K562 (cell line): ENCODE data around the gene MYADML2. TPM values are rescaled to one million over a fixed set of nuclear protein-coding genes. Genes with fewer than 3 reads are reported as not detected.
A peak's percentile ranks its signal among the peaks of the same experiment; 100 is the strongest.

ENCODE experiments used
- BACH1 ChIP-seq: fragments of 200-800 bp; sonication (Bioruptor generic); IDR thresholded peaks from 2 replicates; pipeline ENCODE4 v1.6.1; 2016; ENCODE audit warnings: missing genetic modification characterization, missing compliant biosample characterization
- CC2D1A ChIP-seq: fragments of 450-650 bp; IDR thresholded peaks from 2 replicates; pipeline ENCODE4 v1.6.1; 2017; ENCODE audit warnings: mild to moderate bottlenecking
- CHD4 ChIP-seq: fragments of 200-600 bp; sonication (generic); IDR thresholded peaks from 3 replicates; pipeline ENCODE4 v1.6.1; 2012; ENCODE audit warnings: low read depth, mild to moderate bottlenecking, mixed read lengths, low read length, inconsistent platforms; ENCODE audit not compliant: insufficient read depth, insufficient replicate concordance, poor library complexity, severe bottlenecking
- CREB1 ChIP-seq, 2 experiments: sonication (generic) in 1 of 2; formaldehyde crosslinking in 1 of 2; IDR thresholded peaks; 2 replicates each; pipeline versions ENCODE4 v1.6.1 to v1.8.0; 2012 to 2022; ENCODE audit warnings: inconsistent platforms in 1 of 2, mild to moderate bottlenecking in 1 of 2, missing genetic modification reagents in 1 of 2, moderate library complexity in 1 of 2
- ELF2 ChIP-seq: fragments of 250-450 bp; sonication (Bioruptor Pico); IDR thresholded peaks from 2 replicates; pipeline ENCODE4 v1.5.0; 2021; ENCODE audit warnings: mild to moderate bottlenecking
- ELF4 ChIP-seq: fragments of 450-650 bp; formaldehyde crosslinking; IDR thresholded peaks from 2 replicates; pipeline ENCODE4 v1.4.0; 2022; ENCODE audit warnings: missing genetic modification characterization
- FOXM1 ChIP-seq, 2 experiments: fragments of 450-650 bp in 1 of 2; sonication (generic) in 1 of 2; formaldehyde crosslinking in 1 of 2; IDR thresholded peaks; 2 replicates each; pipeline versions ENCODE4 v1.6.1 to v1.9.0; 2017 to 2022; ENCODE audit warnings: low read depth in 2 of 2, mild to moderate bottlenecking in 2 of 2, missing genetic modification reagents in 1 of 2, moderate library complexity in 1 of 2
- FOXP1 ChIP-seq: sonication (generic); formaldehyde crosslinking; IDR thresholded peaks from 2 replicates; pipeline ENCODE4 v1.8.0; 2022; ENCODE audit warnings: mild to moderate bottlenecking, missing genetic modification reagents
- MAFF ChIP-seq: IDR thresholded peaks from 2 replicates; pipeline ENCODE4 v1.6.1; 2012; ENCODE audit warnings: low read length, improper control_type of control experiment
- NELFE ChIP-seq: IDR thresholded peaks from 2 replicates; pipeline ENCODE4 v1.6.1; 2011; ENCODE audit warnings: mild to moderate bottlenecking; ENCODE audit not compliant: insufficient read depth, insufficient read length
- NEUROD1 ChIP-seq: fragments of 150-350 bp; IDR thresholded peaks from 2 replicates; pipeline ENCODE4 v1.6.1; 2014; ENCODE audit warnings: borderline replicate concordance, low read length, low read depth; ENCODE audit not compliant: partially characterized antibody
- NFE2 ChIP-seq: IDR thresholded peaks from 2 replicates; pipeline ENCODE4 v1.6.1; 2014; ENCODE audit warnings: antibody characterized with exemption, low read depth
- NFIC ChIP-seq: fragments of 450-650 bp; IDR thresholded peaks from 2 replicates; pipeline ENCODE4 v1.6.1; 2017; ENCODE audit warnings: mild to moderate bottlenecking, inconsistent platforms
- POLR2AphosphoS5 ChIP-seq: IDR thresholded peaks from 2 replicates; pipeline ENCODE4 v1.6.1; 2011; ENCODE audit warnings: mild to moderate bottlenecking, low read depth, low read length, moderate library complexity; ENCODE audit not compliant: control insufficient read depth, insufficient read depth
- PURB ChIP-seq: sonication (generic); formaldehyde crosslinking; IDR thresholded peaks from 2 replicates; pipeline ENCODE4 v1.9.0; 2021; ENCODE audit warnings: low read depth, mild to moderate bottlenecking, missing genetic modification reagents
- RBM22 ChIP-seq: fragments of 200-400 bp; formaldehyde crosslinking; IDR thresholded peaks from 2 replicates; pipeline ENCODE4 v1.6.1; 2018; ENCODE audit warnings: low read length, low read depth; ENCODE audit not compliant: poor library complexity, severe bottlenecking
- RBM39 ChIP-seq: fragments of 200-400 bp; formaldehyde crosslinking; optimal IDR thresholded peaks from 2 replicates; pipeline ENCODE3; 2018; ENCODE audit warnings: low read depth, low read length
- SPI1 ChIP-seq: IDR thresholded peaks from 2 replicates; pipeline ENCODE4 v1.6.1; 2011; ENCODE audit warnings: low read depth, low read length, control low read depth, borderline replicate concordance
- TCFL5 ChIP-seq: fragments of 250-450 bp; sonication (Bioruptor Pico); conservative IDR thresholded peaks from 2 replicates; pipeline ENCODE4 v1.6.1; 2021; ENCODE audit warnings: mild to moderate bottlenecking, moderate library complexity, matching md5 sums
- ZBTB7A ChIP-seq: IDR thresholded peaks from 2 replicates; pipeline ENCODE4 v1.6.1; 2011; ENCODE audit warnings: low read depth, mild to moderate bottlenecking, low read length, moderate library complexity, borderline replicate concordance; ENCODE audit not compliant: control insufficient read depth
- ZNF212 ChIP-seq: fragments of 450-650 bp; formaldehyde crosslinking; IDR thresholded peaks from 2 replicates; pipeline ENCODE4 v1.4.0; 2020; ENCODE audit warnings: mild to moderate bottlenecking
- ZNF217 ChIP-seq: sonication (generic); formaldehyde crosslinking; IDR thresholded peaks from 2 replicates; pipeline ENCODE4 v1.8.0; 2022; ENCODE audit warnings: mild to moderate bottlenecking, missing genetic modification reagents
- polyA plus RNA-seq, 8 experiments: library from polyadenylated mRNA; depleted of rRNA in 4 of 8; stranded (reverse) in 5 of 8; unstranded in 3 of 8; fragments of >200 nt; fragmentation: Nextera tagmentation in 2 of 8; fragmentation: Illumina TruSeq in 1 of 8; extraction: Ambion mirVana in 2 of 8; extraction: Trizol in 1 of 8; gene quantifications; 2 replicates each; pipeline versions ENCODE4 v1.2.1 to v1.2.3, GENCODE V29; 2011 to 2014; ENCODE audit warnings: inconsistent platforms in 1 of 8, missing spikeins in 1 of 8
- total RNA-seq, 7 experiments: library from RNA; depleted of rRNA in 6 of 7; stranded (reverse); fragments of >200 nt in 6 of 7; fragmentation: Illumina TruSeq in 2 of 7; extraction: Trizol in 2 of 7; gene quantifications; 2 replicates each; pipeline versions ENCODE4 v1.2.1 to v1.2.3, GENCODE V29; 2011 to 2021; ENCODE audit warnings: low replicate concordance in 1 of 7
- TF ChIP-seq, protein P1 (sequence below): fragments of 250-450 bp; sonication (Bioruptor Pico); IDR thresholded peaks from 2 replicates; pipeline ENCODE4 v1.5.0; 2021; ENCODE audit warnings: mild to moderate bottlenecking, borderline replicate concordance
- TF ChIP-seq, protein P2 (sequence below): fragments of 250-450 bp; sonication (Bioruptor Pico); IDR thresholded peaks from 2 replicates; pipeline ENCODE4 v1.4.0; 2020

MYADML2 gene
- total and polyA plus RNA-seq, 9 of the 15 experiments (the other 6 are each of a cell fraction or from before 2014, with no cell fraction given), result not detected

DNA sequence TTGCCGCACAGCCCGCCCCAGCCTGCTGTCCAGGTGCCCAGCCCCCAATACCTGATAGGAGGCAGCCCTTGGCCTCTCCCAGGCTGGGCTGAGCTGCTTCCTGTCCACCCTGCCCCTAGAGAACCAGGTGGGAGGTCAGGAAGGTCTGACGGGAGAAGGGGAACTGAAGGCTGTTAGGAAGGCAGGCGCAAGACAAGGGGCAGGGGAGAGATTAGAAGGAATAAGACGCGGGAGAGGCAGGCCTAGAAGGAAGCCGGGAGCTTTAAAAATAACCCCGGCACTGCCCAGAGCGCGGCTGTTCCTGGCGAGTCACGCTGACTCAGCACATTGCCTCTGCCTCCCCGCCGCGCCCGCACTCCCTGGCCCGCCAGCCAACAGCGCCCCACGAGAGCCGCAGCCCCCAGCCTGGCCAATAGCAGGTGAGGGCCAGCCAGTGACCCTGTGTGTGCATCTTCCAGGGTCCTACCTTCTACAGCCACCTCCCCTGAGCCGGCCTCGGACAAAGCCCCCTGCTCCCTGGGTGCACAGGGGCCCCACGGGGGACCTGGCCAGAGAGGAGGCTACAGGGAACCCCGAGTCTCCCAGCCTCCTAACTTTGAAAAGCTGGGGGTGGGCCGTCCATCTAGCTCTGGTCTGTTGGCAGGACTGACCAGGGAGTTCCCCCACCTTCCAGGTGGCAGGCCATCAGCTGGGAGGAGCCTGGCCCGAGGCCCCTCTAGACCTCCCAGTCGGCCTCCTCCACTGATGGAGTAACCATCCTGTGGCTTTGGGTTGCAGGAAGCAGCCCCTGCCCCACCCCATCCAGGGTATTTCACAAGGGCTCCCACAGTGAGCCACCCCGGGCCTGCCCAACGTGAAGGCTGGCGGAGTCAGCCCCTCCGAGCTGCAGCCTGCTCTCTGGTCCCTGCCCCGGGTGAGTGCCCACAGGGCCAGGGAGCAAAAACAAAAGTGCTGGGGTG is 23.5 kb downstream of the MYADML2 start (continued):
- TF ChIP-seq TCFL5 (CRISPR knock-in tag) (no peak), ZNF212 (CRISPR knock-in tag) (no peak), CHD4 (no peak), BACH1 (tag) (peak; percentile 99), ELF4 (CRISPR knock-in tag) (no peak), SPI1 (peak; percentile 88), ZNF217 (no peak), NELFE (no peak), MAFF (peak; percentile 99), NEUROD1 (peak; percentile 62), POLR2AphosphoS5 (peak; percentile 72; the same call in 1 of the 2 replicates), RBM39 (no peak), CC2D1A (no peak), ELF2 (CRISPR knock-in tag) (no peak), ZBTB7A (no peak), PURB (CRISPR knock-in tag) (no peak), RBM22 (peak; percentile 40), NFE2 (peak; percentile 100), FOXP1 (CRISPR knock-in tag) (peak; percentile 56; the same call in 1 of the 2 replicates), NFIC (0 out of 2 replicates have a peak, but pooled peaks have one; percentile 8), FOXM1 (IDR thresholded peaks at IDR 0.05; ENCODE audit: low read depth) (0 out of 2 replicates have a peak, but pooled peaks have one; percentile 22), FOXM1 (CRISPR knock-in tag; IDR thresholded peaks at IDR 0.05; ENCODE audit: low read depth) (no peak), CREB1 (IDR thresholded peaks at IDR 0.05) (no peak), CREB1 (CRISPR knock-in tag; IDR thresholded peaks at IDR 0.05) (0 out of 2 replicates have a peak, but pooled peaks have one; percentile 15)
- TF ChIP-seq, protein P1, sequence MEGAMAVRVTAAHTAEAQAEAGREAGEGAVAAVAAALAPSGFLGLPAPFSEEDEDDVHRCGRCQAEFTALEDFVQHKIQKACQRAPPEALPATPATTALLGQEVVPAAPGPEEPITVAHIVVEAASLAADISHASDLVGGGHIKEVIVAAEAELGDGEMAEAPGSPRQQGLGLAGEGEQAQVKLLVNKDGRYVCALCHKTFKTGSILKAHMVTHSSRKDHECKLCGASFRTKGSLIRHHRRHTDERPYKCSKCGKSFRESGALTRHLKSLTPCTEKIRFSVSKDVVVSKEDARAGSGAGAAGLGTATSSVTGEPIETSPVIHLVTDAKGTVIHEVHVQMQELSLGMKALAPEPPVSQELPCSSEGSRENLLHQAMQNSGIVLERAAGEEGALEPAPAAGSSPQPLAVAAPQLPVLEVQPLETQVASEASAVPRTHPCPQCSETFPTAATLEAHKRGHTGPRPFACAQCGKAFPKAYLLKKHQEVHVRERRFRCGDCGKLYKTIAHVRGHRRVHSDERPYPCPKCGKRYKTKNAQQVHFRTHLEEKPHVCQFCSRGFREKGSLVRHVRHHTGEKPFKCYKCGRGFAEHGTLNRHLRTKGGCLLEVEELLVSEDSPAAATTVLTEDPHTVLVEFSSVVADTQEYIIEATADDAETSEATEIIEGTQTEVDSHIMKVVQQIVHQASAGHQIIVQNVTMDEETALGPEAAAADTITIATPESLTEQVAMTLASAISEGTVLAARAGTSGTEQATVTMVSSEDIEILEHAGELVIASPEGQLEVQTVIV (CRISPR knock-in tag), result no peak
- TF ChIP-seq, protein P2, sequence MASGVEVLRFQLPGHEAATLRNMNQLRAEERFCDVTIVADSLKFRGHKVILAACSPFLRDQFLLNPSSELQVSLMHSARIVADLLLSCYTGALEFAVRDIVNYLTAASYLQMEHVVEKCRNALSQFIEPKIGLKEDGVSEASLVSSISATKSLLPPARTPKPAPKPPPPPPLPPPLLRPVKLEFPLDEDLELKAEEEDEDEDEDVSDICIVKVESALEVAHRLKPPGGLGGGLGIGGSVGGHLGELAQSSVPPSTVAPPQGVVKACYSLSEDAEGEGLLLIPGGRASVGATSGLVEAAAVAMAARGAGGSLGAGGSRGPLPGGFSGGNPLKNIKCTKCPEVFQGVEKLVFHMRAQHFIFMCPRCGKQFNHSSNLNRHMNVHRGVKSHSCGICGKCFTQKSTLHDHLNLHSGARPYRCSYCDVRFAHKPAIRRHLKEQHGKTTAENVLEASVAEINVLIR (CRISPR knock-in tag), result 0 out of 2 replicates have a peak, but pooled peaks have one; percentile 18
